PC-3 (cell line): ENCODE measurements around the gene FANK1. TPM values are rescaled to one million over a fixed set of nuclear protein-coding genes. Genes with fewer than 3 reads are reported as not detected.

Experiments
- ATAC-seq: fragments of 200-7000 bp; cut with Tn5 transposase; 2 replicates; pipeline ENCODE4 v1.9.1; 2020; ENCODE audit warnings: mild to moderate bottlenecking, moderate library complexity
- BruUV-seq: library from RNA; stranded (reverse); fragments of 400-500 nt; replicated peaks from 2 replicates; lab custom pipeline; 2021; lab: Mats Ljungman, UMichigan
- CTCF ChIA-PET: fragments of 300-600 bp; sonication (Branson Sonifier 250); formaldehyde crosslinking; loops from one replicate; lab custom pipeline; 2022; ENCODE audit warnings: antibody characterized with exemption; lab: Charles Lee
- POLR2A ChIA-PET: fragments of 300-600 bp; sonication (Branson Sonifier 250); formaldehyde crosslinking; loops from one replicate; lab custom pipeline; 2022; ENCODE audit warnings: antibody characterized with exemption; ENCODE audit not compliant: unreplicated experiment; lab: Charles Lee
- DNase-seq: peaks from one replicate; pipeline ENCODE4 v3.0.0-alpha.2; 2015
- H2AFZ ChIP-seq: fragments of 300-600 bp; sonication (generic); 2 replicates; pipeline ENCODE4 v1.6.0; 2016; ENCODE audit warnings: antibody characterized with exemption, low read length
- H3F3A ChIP-seq: fragments of 300-600 bp; sonication (generic); one replicate; pipeline ENCODE4 v1.6.0; 2017; ENCODE audit warnings: antibody characterized with exemption, low read length, control low read depth, mild to moderate bottlenecking; ENCODE audit not compliant: unreplicated experiment
- H3K27ac ChIP-seq: fragments of 300-600 bp; sonication (generic); 2 replicates; pipeline ENCODE4 v1.5.1; 2016; ENCODE audit warnings: mild to moderate bottlenecking, low read length
- H3K27me3 ChIP-seq: fragments of 300-600 bp; sonication (generic); 2 replicates; pipeline ENCODE4 v1.6.1; 2016; ENCODE audit warnings: low read length, mixed read lengths
- H3K36me3 ChIP-seq: fragments of 300-600 bp; sonication (generic); 2 replicates; pipeline ENCODE4 v1.6.1; 2016; ENCODE audit warnings: low read depth, mixed run types, low read length, mixed read lengths
- H3K4me1 ChIP-seq: fragments of 300-600 bp; sonication (generic); 2 replicates; pipeline ENCODE4 v1.5.1; 2016; ENCODE audit warnings: low read length; ENCODE audit not compliant: insufficient read depth
- H3K4me2 ChIP-seq: fragments of 300-600 bp; sonication (generic); 2 replicates; pipeline ENCODE4 v1.6.0; 2016; ENCODE audit warnings: low read length
- H3K4me3 ChIP-seq: fragments of 300-600 bp; sonication (generic); 2 replicates; pipeline ENCODE4 v1.5.1; 2016; ENCODE audit warnings: mild to moderate bottlenecking, low read length, mixed read lengths
- H3K79me2 ChIP-seq: fragments of 300-600 bp; sonication (generic); 2 replicates; pipeline ENCODE4 v1.6.1; 2017; ENCODE audit warnings: low read length, mixed read lengths
- H3K9ac ChIP-seq: fragments of 300-600 bp; sonication (generic); 2 replicates; pipeline ENCODE4 v1.6.0; 2016; ENCODE audit warnings: mild to moderate bottlenecking, low read length
- H3K9me2 ChIP-seq: fragments of 300-600 bp; sonication (generic); replicated peaks from 2 replicates; pipeline ENCODE4 v1.6.1; 2016; ENCODE audit warnings: mixed run types, low read length, mixed read lengths
- H3K9me3 ChIP-seq: fragments of 300-600 bp; sonication (generic); 2 replicates; pipeline ENCODE4 v1.6.1; 2016; ENCODE audit warnings: low read length, mixed read lengths
- H4K20me1 ChIP-seq: fragments of 300-600 bp; sonication (generic); 2 replicates; pipeline ENCODE4 v1.6.1; 2016; ENCODE audit warnings: low read length, mixed read lengths
- EZH2 ChIP-seq: fragments of 300-600 bp; sonication (generic); IDR thresholded peaks from one replicate; pipeline ENCODE4 v1.6.1; 2017; ENCODE audit warnings: antibody characterized with exemption, mild to moderate bottlenecking, low read length; ENCODE audit not compliant: unreplicated experiment
- EZH2phosphoT487 ChIP-seq: fragments of 300-600 bp; sonication (generic); IDR thresholded peaks from 2 replicates; pipeline ENCODE4 v1.6.1; 2018; ENCODE audit warnings: mild to moderate bottlenecking, antibody characterized with exemption, low read length, borderline replicate concordance
- intact Hi-C: fragments of 100-400 bp; cut with micrococcal nuclease; formaldehyde crosslinking; loops from 2 replicates; pipeline ENCODE4 v1.9.0; 2023
- total RNA-seq: library from RNA; depleted of rRNA; stranded (reverse); fragments of >200 nt; gene quantifications from 2 replicates; pipeline ENCODE4 v1.2.3, GENCODE V29; 2014
- TF ChIP-seq, protein P1 (sequence below): fragments of 300-600 bp; sonication (generic); conservative IDR thresholded peaks from 2 replicates; pipeline ENCODE4 v1.5.1; 2017; ENCODE audit warnings: antibody characterized with exemption, low read depth, mild to moderate bottlenecking, low read length

FANK1 gene
- total RNA-seq, 1 experiment from 2014 or later: 0.95 TPM

DNA sequence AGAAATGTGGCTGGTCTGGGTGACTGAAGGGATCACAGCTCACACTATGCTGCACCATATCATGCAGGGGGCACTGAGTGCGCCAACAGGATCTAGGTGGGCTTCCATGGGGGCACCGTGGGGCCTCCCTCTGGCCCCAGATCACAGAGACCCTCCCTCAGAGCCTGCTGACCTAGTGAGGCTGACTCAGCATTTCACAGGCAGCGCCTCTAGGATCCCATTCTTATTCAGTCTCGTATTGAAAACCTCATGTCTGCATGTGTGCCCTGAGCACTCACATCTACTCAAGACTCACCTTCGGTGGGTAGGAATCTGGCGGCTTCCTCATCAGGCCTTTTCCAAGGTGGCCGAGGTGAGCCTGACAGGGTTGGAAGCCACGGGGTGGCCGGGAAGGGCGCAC lies 141.6 kb downstream of the FANK1 start:
- no peak overlapping the region for H3K27ac ChIP-seq
- no peaks in the 10 kb centered on the region for H3K9me2 ChIP-seq
- H3K79me2 ChIP-seq: no peaks in the 10 kb centered on the region
- POLR2A ChIA-PET: no interaction called here
- H3K36me3 ChIP-seq: 0 out of 2 replicates have a peak, but pooled peaks cover 10% of the 10 kb centered on the region
- intact Hi-C loops: no loop called here
- H3K27me3 ChIP-seq: no peaks in the 10 kb centered on the region
- H4K20me1 ChIP-seq: no peaks in the 10 kb centered on the region
- no TSS peak for BruUV-seq
- TF ChIP-seq EZH2 (no peak), EZH2phosphoT487 (no peak)
- no peak overlapping the region for H3K4me2 ChIP-seq
- DNase-seq (no peak), ATAC-seq (no peak)
- H3K9me3 ChIP-seq: peaks cover 5% of the 10 kb centered on the region; the same call in 1 of the 2 replicates
- no peak overlapping the region for H2AFZ ChIP-seq
- H3K4me1 ChIP-seq: no peaks in the 10 kb centered on the region
- no peak overlapping the region for H3K4me3 ChIP-seq
- H3K9ac ChIP-seq: no peak overlapping the region
- no peaks in the 10 kb centered on the region for H3F3A ChIP-seq
- CTCF ChIA-PET: no interaction called here

GRCh38 chr10:126041117-126041516 lies 144.8 kb downstream of the FANK1 start:
- POLR2A ChIA-PET: no interaction called here

DNA sequence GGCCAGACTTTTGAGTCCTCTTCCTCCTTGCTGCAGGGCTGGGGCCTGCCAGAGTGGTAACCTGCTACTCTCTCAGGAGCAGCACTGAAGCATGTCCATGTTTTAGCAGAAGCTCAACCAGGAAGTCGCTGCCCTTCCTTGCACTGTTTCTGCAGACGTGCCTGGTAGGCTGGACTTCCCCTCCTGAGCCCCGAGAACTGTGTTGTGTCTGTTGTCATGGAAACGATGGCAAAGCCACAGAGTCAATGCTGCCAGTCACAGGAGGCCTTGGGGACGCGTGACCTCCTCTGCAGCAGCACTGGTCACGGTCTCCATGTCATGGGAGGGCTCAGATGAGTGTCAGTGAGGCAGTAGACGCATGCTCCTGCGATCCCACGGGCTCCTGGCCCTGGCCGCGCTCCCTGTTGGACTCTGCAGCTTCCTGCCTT lies 145.5 kb downstream of the FANK1 start:
- TF ChIP-seq EZH2phosphoT487: no peak
- no peak for TF ChIP-seq EZH2
- TF ChIP-seq, protein P1, sequence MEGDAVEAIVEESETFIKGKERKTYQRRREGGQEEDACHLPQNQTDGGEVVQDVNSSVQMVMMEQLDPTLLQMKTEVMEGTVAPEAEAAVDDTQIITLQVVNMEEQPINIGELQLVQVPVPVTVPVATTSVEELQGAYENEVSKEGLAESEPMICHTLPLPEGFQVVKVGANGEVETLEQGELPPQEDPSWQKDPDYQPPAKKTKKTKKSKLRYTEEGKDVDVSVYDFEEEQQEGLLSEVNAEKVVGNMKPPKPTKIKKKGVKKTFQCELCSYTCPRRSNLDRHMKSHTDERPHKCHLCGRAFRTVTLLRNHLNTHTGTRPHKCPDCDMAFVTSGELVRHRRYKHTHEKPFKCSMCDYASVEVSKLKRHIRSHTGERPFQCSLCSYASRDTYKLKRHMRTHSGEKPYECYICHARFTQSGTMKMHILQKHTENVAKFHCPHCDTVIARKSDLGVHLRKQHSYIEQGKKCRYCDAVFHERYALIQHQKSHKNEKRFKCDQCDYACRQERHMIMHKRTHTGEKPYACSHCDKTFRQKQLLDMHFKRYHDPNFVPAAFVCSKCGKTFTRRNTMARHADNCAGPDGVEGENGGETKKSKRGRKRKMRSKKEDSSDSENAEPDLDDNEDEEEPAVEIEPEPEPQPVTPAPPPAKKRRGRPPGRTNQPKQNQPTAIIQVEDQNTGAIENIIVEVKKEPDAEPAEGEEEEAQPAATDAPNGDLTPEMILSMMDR: no peak
- Histone ChIP-seq H2AFZ (no peak overlapping the region), H3K4me3 (no peak overlapping the region), H3K9me3 (no peaks in the 10 kb centered on the region), H3K4me1 (no peaks in the 10 kb centered on the region), H3F3A (no peaks in the 10 kb centered on the region), H3K9me2 (no peaks in the 10 kb centered on the region), H4K20me1 (no peaks in the 10 kb centered on the region), H3K4me2 (no peak overlapping the region), H3K9ac (no peak overlapping the region), H3K79me2 (no peaks in the 10 kb centered on the region), H3K27ac (no peak overlapping the region), H3K27me3 (no peaks in the 10 kb centered on the region), H3K36me3 (no peaks in the 10 kb centered on the region)
- DNase-seq: no peak
- no peak for ATAC-seq
- ChIA-PET POLR2A (no interaction called here), CTCF (no interaction called here)
- intact Hi-C loops: no loop called here
- BruUV-seq: no TSS peak

More at GRCh38 chr10:126041117-126041516, 144.8 kb downstream of the FANK1 start:
- Histone ChIP-seq H3K4me1 (no peaks in the 10 kb centered on the region), H3K36me3 (no peaks in the 10 kb centered on the region), H3K27ac (no peak overlapping the region), H2AFZ (no peak overlapping the region), H3F3A (no peaks in the 10 kb centered on the region), H3K27me3 (no peaks in the 10 kb centered on the region), H3K9me3 (no peaks in the 10 kb centered on the region), H3K79me2 (no peaks in the 10 kb centered on the region), H4K20me1 (no peaks in the 10 kb centered on the region), H3K4me2 (no peak overlapping the region), H3K4me3 (no peak overlapping the region), H3K9ac (no peak overlapping the region), H3K9me2 (no peaks in the 10 kb centered on the region)
- DNase-seq (no peak), ATAC-seq (no peak)
- no TSS peak for BruUV-seq
- intact Hi-C loops: no loop called here
- CTCF ChIA-PET: no interaction called here
- TF ChIP-seq EZH2phosphoT487 (no peak), EZH2 (no peak)
- TF ChIP-seq, protein P1: no peak
